Measurements from ENCODE around the gene PTGER1. TPM values are rescaled to one million over a fixed set of nuclear protein-coding genes. Genes with fewer than 3 reads are reported as not detected.

The PTGER1 gene
- total and polyA plus RNA-seq, 2 of the 4 experiments (the other 2 are of a cell fraction): 0.54 to 0.60 TPM

DNA sequence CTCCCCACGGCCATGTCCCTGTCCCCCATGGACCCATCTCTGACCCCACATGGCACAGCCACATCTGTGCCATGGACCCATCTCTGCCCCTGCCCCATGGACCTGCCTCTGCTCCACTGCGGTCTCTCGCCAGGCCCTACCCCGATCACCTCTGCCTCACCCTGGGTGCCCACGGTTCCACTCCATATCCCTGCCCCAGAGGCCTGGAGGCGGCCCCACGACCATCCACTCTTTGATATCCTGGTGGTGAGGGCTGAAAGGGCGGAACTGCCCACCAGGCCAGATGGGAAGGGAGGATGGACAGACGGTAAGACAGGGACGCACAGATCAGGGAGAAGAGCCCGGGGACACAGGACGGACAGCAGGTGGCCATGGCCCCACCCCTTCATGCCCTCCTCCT lies 327 bp downstream of the PTGER1 start:
- CTCF ChIA-PET: interaction anchor here (0.8 kb wide), 1 partner anchor 39 kb away, joined by 3 read pairs; no protein-coding TSS in a partner anchor
- in situ Hi-C loops (cut with MboI; ENCODE audit: low sequenced_read_pairs): loop anchor here (10.0 kb wide), 1 partner anchor 590 kb away; no protein-coding TSS in a partner anchor

More for the DNA sequence above, 327 bp downstream of the PTGER1 start:
- H3K4me3 ChIP-seq (ENCODE audit: insufficient read depth, low read depth, low read length): peak overlapping the region; percentile 7; the same call in 1 of the 2 replicates
- peak overlapping the region; percentile 9; the same call in 1 of the 2 replicates for H4K5ac ChIP-seq (ENCODE audit: low read depth, low read length)
- intact Hi-C loops (cut with micrococcal nuclease) (loop anchor here (5.0 kb wide), 1 partner anchor 338 kb away; the partner anchor contains the start of gene ASF1B), dilution Hi-C loops (cut with HindIII; ENCODE audit: low sequenced_read_pairs, unreplicated experiment) (no loop called here)
- peak overlapping the region; percentile 59 to 88; a peak in 3 of 4 replicates for H4K8ac ChIP-seq (ENCODE audit: low read depth in 2 of 2, low read length in 2 of 2)
- 0 out of 2 replicates have a peak, but pooled peaks cover 5% of the 10 kb centered on the region for H3K9me1 ChIP-seq (ENCODE audit: insufficient read depth, low read length)
- H3K4me2 ChIP-seq (ENCODE audit: low read depth, low read length): peak overlapping the region; percentile 50
- H3K4ac ChIP-seq (ENCODE audit: low read depth, low read length): peak overlapping the region; percentile 92
- peaks cover 31% of the 10 kb centered on the region for H3K4me1 ChIP-seq (ENCODE audit: control insufficient read depth, insufficient read depth, low read length)
- no peak overlapping the region; the same call in 1 of the 2 replicates for H3K56ac ChIP-seq (ENCODE audit: extremely low read depth, insufficient read depth, low read length)
- H3K27ac ChIP-seq (ENCODE audit: insufficient read depth, low read length): peak overlapping the region; percentile 17
- TF ChIP-seq MXI1 (IDR thresholded peaks at IDR 0.05; ENCODE audit: borderline replicate concordance, low read depth, low read length) (no peak), RCOR1 (IDR thresholded peaks at IDR 0.05; ENCODE audit: insufficient replicate concordance, low read length) (no peak), POLR2A (IDR thresholded peaks at IDR 0.05; ENCODE audit: low read depth, low read length) (no peak), NFE2L2 (IDR thresholded peaks at IDR 0.05; ENCODE audit: low read depth, low read length) (no peak), SMC3 (IDR thresholded peaks at IDR 0.05; ENCODE audit: low read depth, low read length) (no peak), MAFK (IDR thresholded peaks at IDR 0.05; ENCODE audit: low read depth, low read length) (no peak), RFX5 (IDR thresholded peaks at IDR 0.05; ENCODE audit: low read depth, low read length) (no peak), BHLHE40 (IDR thresholded peaks at IDR 0.05; ENCODE audit: low read depth, low read length) (no peak), RAD21 (IDR thresholded peaks at IDR 0.05; ENCODE audit: low read length) (no peak), CEBPB (IDR thresholded peaks at IDR 0.05; ENCODE audit: low read depth, low read length) (no peak), MAZ (IDR thresholded peaks at IDR 0.05; ENCODE audit: borderline replicate concordance, low read depth, low read length) (no peak), CHD1 (IDR thresholded peaks at IDR 0.05; ENCODE audit: low read depth, low read length) (no peak), FOS (IDR thresholded peaks at IDR 0.05; ENCODE audit: low read depth, low read length) (no peak)
- TF ChIP-seq, protein P1, sequence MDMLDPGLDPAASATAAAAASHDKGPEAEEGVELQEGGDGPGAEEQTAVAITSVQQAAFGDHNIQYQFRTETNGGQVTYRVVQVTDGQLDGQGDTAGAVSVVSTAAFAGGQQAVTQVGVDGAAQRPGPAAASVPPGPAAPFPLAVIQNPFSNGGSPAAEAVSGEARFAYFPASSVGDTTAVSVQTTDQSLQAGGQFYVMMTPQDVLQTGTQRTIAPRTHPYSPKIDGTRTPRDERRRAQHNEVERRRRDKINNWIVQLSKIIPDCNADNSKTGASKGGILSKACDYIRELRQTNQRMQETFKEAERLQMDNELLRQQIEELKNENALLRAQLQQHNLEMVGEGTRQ (IDR thresholded peaks at IDR 0.05; ENCODE audit: low read depth, low read length): no peak
- TF ChIP-seq, protein P2, sequence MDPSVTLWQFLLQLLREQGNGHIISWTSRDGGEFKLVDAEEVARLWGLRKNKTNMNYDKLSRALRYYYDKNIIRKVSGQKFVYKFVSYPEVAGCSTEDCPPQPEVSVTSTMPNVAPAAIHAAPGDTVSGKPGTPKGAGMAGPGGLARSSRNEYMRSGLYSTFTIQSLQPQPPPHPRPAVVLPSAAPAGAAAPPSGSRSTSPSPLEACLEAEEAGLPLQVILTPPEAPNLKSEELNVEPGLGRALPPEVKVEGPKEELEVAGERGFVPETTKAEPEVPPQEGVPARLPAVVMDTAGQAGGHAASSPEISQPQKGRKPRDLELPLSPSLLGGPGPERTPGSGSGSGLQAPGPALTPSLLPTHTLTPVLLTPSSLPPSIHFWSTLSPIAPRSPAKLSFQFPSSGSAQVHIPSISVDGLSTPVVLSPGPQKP (IDR thresholded peaks at IDR 0.05; ENCODE audit: borderline replicate concordance, low read depth, low read length): no peak
- TF ChIP-seq, protein P3, sequence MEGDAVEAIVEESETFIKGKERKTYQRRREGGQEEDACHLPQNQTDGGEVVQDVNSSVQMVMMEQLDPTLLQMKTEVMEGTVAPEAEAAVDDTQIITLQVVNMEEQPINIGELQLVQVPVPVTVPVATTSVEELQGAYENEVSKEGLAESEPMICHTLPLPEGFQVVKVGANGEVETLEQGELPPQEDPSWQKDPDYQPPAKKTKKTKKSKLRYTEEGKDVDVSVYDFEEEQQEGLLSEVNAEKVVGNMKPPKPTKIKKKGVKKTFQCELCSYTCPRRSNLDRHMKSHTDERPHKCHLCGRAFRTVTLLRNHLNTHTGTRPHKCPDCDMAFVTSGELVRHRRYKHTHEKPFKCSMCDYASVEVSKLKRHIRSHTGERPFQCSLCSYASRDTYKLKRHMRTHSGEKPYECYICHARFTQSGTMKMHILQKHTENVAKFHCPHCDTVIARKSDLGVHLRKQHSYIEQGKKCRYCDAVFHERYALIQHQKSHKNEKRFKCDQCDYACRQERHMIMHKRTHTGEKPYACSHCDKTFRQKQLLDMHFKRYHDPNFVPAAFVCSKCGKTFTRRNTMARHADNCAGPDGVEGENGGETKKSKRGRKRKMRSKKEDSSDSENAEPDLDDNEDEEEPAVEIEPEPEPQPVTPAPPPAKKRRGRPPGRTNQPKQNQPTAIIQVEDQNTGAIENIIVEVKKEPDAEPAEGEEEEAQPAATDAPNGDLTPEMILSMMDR (conservative IDR thresholded peaks at IDR 0.05; ENCODE audit: low read depth, low read length): no peak
- H3K23ac ChIP-seq (ENCODE audit: low read depth, low read length): peak overlapping the region; percentile 87
- peak overlapping the region; percentile 95 for H2AK9ac ChIP-seq (replicated peaks; ENCODE audit: low read depth, low read length, poor library complexity)
- no TSS peak for BruUV-seq (replicated peaks)
- peaks cover 25% of the 10 kb centered on the region; the same call in 1 of the 2 replicates for H3K36me3 ChIP-seq (ENCODE audit: control insufficient read depth, insufficient read depth, low read length)
- 100% methylated on average over 1 of the region's 12 CpGs; no CpG with 5 or more reads in 1 of the 2 experiments for WGBS, 2 experiments (ENCODE audit: extremely low coverage in 2 of 2, insufficient read length in 1 of 2)
- peaks cover 0 to 20% of the 10 kb centered on the region in 2 experiments; a peak in 2 of 4 replicates for H3K79me1 ChIP-seq (ENCODE audit: low read depth in 1 of 2, low read length in 2 of 2)
- POLR2A ChIA-PET (ENCODE audit: unreplicated experiment): no interaction called here
- no peaks in the 10 kb centered on the region for H3K9me3 ChIP-seq (ENCODE audit: control insufficient read depth, insufficient read depth, low read length)
- ATAC-seq (ENCODE audit: low read depth) (no peak; the same call in none of the 2 replicates), DNase-seq (no peak)
- H4K91ac ChIP-seq (ENCODE audit: insufficient read depth, low read depth, low read length): peak overlapping the region; percentile 92
- H2BK120ac ChIP-seq (ENCODE audit: low read depth, low read length): peak overlapping the region; percentile 48
- peak overlapping the region; percentile 10 for H2BK5ac ChIP-seq (ENCODE audit: low read depth, low read length, poor library complexity, severe bottlenecking)
- H2BK20ac ChIP-seq (ENCODE audit: low read depth, low read length): no peak overlapping the region
- H3K9ac ChIP-seq (ENCODE audit: low read depth, low read length): peak overlapping the region; percentile 19; the same call in 1 of the 2 replicates
- no peak overlapping the region for H3K18ac ChIP-seq (ENCODE audit: low read depth, low read length)
- peak overlapping the region; percentile 79 for H3K14ac ChIP-seq (replicated peaks; ENCODE audit: low read depth, low read length)
- no peak overlapping the region for H2BK15ac ChIP-seq (ENCODE audit: low read depth, low read length)
- H4K20me1 ChIP-seq (ENCODE audit: insufficient read depth, low read length): peaks cover 12% of the 10 kb centered on the region
- H2AFZ ChIP-seq (replicated peaks; ENCODE audit: low read length, poor library complexity): peak overlapping the region; percentile 85
- H3K27me3 ChIP-seq (ENCODE audit: control insufficient read depth, insufficient read depth, low read length): no peaks in the 10 kb centered on the region
- peak overlapping the region; percentile 97 for H2AK5ac ChIP-seq (ENCODE audit: low read depth, low read length)
